HG03045 (cell line): ENCODE measurements around the gene ERAS.
"Not testable (repeated sequence)": the region's sequence is repeated elsewhere in the genome, so short reads cannot be mapped to it uniquely, and the experiment has no call there.

Source experiments
- ATAC-seq: cut with Tn5 transposase; IDR thresholded peaks from one replicate; pipeline ENCODE4 v1.9.1; 2021; ENCODE audit warnings: mild to moderate bottlenecking, moderate library complexity; ENCODE audit not compliant: unreplicated experiment

ERAS gene

GRCh38 chrX:48831136-48831908 is 5.0 kb downstream of the ERAS start:
- no peak for ATAC-seq

GRCh38 chrX:48831909-48832291 is 5.6 kb downstream of the ERAS start:
- no peak for ATAC-seq

GRCh38 chrX:48833542-48834138 is 7.3 kb downstream of the ERAS start:
- ATAC-seq = no peak

GRCh38 chrX:48834383-48834709 is 8.0 kb downstream of the ERAS start:
- no peak for ATAC-seq

GRCh38 chrX:48835524-48836329 is 9.4 kb downstream of the ERAS start, which contains the start of gene PCSK1N:
PCSK1N (minus strand) TSS chrX:48835610; CDS start chrX:48835532, 78 bp downstream.
- ATAC-seq = no peak

GRCh38 chrX:48839686-48840085 is 13.4 kb downstream of the ERAS start:
- ATAC-seq = no peak

- ATAC-seq = no peak
Observed at GRCh38 chrX:48848847-48849246, 22.5 kb downstream of the ERAS start.

GRCh38 chrX:48852857-48853256 is 26.5 kb downstream of the ERAS start:
- no peak for ATAC-seq

GRCh38 chrX:48853494-48853893 is 27.2 kb downstream of the ERAS start:
- not testable (repeated sequence) for ATAC-seq

GRCh38 chrX:48854121-48854804 is 27.9 kb downstream of the ERAS start:
- not testable (repeated sequence) for ATAC-seq

GRCh38 chrX:48854898-48855297 is 28.6 kb downstream of the ERAS start:
- ATAC-seq = no peak

GRCh38 chrX:48864210-48864609 is 37.9 kb downstream of the ERAS start:
- no peak for ATAC-seq

- ATAC-seq = not testable (repeated sequence)
Observed at GRCh38 chrX:48872017-48872416, 45.7 kb downstream of the ERAS start.

GRCh38 chrX:48876944-48877343 is 50.6 kb downstream of the ERAS start:
- ATAC-seq = not testable (repeated sequence)
